GM19193 (cell line): ENCODE measurements around the gene CACNA1D.

ENCODE experiments used
- POLR2A ChIP-seq: IDR thresholded peaks from 4 replicates; pipeline ENCODE4 v1.6.1; 2011; ENCODE audit not compliant: insufficient read depth, insufficient read length; ENCODE audit errors: extremely low read depth

CACNA1D gene

DNA sequence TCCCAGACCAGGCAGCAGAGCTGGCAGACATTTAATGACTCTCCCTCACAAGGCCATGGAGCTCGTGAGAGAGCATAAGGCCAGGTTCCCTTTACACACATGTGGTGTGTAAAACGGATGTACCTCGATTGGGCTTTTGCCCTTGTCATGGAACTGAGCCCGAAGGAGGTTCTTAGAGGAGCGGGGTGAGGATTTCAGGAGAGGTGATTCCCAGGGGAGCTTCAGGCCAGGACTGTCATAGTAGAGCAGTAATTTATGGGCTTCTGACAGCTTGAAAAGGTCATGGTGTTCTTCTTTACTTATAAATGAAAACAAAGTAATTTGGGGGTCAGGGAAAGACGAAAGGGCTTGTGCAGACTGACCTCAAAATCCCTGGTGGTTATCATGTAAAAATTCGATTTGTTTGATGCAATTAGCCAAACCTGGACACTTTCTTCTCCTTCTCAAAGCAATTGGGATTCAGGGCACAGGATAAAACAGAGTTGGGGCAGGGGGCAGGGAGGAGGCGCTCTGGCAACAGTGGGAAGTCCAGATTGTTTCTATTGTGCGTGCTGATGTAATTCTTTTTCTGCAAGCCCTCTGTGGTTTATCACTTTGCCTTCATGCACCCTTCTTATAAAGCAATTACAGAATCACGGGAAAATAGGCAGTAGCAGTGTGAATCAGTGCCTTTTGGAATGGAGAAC lies 51.0 kb downstream of the CACNA1D start:
- no peak for TF ChIP-seq POLR2A

DNA sequence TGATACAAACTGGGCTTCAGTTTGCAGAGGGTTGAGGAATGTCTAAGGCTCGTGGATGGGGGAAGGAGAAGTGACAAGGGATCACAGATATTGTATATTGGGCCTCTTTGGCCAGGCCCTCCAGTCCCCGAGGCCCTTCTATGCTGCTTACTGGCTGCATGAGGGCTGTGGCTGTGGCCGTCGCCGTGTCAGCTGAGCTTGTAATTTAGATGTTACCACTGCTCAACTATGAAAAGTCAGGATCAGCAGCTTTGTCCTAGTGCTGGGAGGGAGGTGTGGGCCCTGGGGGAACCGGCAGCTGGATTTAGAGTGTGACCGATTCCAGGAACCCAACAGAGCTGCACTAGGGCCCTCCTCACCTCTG lies 51.6 kb downstream of the CACNA1D start:
- TF ChIP-seq POLR2A = no peak

DNA sequence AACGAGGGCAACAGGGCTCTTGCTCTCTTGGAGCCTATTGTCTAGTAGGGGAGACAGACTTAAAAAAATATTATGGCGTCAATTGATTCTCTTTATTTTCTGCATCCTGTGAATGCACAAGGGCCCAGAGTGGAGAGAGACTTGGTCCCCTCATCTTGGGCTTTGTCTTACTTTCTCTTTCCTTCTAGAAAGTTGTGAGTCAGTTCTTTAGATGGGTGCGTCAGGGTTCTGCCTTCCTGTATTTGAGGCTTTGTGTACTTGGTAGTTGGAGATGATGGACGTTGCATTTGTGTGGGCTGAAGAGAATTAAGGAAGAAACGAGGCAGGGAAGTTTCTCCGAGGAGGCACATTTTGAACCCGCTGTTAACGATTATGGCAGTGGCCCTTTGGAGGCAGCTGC lies 52.9 kb downstream of the CACNA1D start:
- no peak for TF ChIP-seq POLR2A

DNA sequence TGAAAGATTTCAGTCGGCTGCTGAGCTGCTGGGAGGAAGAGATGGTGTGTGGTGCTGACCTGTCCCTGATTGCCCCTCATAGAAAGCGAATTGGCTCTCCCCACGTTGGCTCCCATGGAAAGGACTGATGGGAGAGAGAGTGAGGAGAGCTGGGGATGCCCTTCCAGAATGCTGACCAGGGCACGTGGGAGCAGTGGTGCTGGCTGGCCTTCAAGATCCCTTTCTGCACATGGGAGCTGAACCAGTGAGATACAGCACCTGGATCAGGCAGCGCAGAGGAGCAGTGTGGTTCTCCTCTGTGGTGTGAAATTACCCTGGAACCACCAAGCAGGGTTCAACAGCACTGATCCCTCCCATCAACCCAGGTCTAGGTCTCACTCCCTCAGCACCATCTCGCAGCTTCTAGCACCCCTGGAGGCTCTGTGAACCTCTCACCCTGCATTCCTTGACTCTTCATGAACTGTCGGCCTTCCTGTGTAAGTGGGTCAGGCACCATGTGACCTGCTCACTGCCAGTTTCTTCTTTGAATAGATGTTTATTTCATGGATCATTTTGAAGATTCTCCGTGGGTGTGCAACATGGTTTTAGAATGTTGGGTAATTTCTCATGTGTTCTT lies 55.7 kb downstream of the CACNA1D start:
- no peak for TF ChIP-seq POLR2A

DNA sequence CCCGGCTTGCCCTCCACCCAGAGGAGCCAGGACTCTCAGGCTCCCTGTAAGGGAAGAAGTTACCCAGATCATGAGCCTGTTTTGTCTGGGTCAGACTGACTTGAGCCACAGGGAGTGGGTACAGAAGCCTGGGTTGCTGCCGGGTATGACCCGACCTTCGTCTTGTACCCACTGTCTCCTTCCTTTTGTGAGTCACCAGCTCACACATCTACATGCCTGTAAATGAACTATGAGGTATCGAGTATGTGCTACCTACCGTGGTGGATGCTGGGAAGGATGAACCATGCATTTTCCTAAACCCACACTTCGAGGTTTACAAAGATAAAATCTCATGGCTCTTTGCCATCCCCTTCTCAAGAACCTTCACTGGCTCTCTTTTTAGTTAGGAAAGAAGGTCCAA lies 56.9 kb downstream of the CACNA1D start:
- TF ChIP-seq POLR2A = no peak

DNA sequence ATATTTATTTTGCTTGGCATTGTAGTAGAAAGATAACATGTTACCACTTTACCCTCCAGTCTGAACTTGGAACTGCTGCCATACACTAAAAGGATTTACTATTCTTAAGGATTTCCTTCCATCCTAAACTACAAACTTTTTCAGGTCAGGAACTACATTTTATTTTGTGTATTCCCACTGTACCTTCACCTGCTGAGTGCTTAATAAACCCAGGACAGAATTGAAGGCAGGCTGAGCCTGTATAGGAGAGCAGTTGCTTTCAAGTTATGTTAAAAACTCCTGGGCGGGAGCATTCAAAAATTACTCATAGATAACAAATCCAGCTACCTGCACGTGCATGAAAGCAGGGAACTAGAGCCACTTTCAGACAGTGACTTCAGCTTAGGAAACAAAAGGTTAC lies 58.3 kb downstream of the CACNA1D start:
- no peak for TF ChIP-seq POLR2A

DNA sequence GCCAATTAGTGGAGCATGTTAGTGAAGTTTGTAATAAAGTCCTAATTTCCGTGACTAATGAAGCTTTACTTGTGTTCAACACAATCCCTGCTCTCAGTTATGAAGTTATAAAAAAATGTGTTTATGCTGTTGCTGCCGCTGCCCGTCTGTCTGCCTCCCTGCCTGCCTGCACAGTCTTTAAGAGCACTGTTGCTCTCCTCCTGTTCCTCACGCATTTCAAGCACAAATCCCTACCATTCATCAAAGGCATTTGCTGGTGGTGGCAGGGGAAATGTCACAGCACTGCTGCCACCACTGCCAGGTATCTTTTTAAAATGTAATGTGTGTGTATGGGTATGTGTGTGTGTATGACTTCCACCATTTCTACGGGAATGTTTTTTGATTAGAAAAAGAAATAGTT lies 58.8 kb downstream of the CACNA1D start:
- TF ChIP-seq POLR2A = no peak

DNA sequence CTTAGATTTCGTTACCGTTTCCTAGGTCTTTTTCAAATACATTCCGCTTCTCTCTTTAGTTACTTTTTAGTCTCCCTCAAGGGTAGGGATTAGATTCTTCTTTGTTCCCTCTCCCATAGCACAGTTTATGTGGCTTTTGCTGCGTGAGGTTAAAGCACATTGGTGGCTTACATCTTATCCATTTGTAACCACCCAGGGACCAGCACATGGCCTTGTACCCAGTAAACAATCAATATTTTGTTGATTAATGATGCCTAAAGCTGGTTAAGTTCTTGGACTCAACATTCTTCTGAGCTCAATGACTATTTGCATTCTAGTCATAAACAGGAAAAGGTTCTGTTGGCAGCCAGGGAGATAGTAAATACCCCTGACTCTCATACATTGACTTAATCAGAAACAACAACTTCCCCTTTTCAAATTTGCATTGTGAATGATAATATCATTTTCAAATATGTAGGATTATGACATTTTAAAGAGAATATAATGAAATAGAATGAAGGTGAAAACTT lies 60.2 kb downstream of the CACNA1D start:
- no peak for TF ChIP-seq POLR2A

DNA sequence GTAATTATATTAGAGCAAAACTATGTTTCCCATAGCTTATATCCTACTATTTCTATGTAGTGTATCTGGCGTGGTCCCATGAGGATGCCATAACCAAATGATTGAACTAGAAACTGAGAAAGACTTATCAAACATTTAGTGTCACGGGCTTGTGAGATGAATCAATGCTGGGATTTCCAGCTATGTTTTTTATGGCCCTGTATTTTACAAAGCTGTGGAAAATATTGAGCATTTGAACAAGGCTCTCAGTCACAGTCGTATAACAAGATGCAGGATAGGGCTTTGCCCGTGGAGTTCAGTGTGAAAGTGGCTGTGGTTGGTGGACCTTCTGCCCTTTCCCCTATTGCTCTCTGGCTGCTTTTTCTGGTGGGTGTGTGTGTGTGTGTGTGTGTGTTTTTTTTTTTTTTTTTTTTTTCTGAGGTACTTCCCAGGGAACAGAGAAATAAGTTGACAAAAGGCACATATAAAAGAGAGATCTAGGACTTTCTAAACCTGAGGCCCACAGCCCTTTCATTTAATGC lies 60.7 kb downstream of the CACNA1D start:
- TF ChIP-seq POLR2A = no peak

DNA sequence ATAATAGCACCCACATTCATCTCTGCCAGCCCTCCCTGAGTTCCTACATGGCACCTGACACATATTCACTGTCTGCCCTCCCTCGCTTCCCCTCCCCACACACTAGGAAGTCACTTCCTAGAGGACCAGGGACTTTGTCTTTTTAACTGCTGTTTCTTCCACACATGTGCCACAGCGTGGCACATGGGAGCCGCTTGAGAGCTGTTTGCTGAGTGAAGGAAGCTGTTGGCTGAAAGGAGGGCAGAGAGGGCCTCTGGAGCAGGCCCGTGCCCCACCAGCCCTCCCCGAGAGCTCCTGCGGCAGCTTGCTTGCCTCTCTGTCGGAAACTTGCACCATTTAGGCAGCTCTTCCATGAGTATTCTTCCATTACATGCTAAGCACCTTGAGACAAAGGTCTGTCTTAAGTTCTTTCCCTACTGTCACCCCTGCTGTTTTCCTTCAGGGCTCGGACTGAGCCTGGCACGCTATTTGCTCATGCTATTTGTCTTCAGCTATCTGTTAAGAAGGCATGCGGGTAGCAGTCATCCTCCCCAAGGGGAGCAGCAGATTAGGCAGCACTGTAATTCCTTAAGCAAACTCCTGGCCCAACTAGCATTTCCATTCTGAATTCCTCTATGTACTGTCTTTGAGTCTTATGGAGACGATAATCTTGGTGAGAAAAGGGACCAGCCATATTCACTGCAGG lies 72.2 kb downstream of the CACNA1D start:
- TF ChIP-seq POLR2A = no peak

DNA sequence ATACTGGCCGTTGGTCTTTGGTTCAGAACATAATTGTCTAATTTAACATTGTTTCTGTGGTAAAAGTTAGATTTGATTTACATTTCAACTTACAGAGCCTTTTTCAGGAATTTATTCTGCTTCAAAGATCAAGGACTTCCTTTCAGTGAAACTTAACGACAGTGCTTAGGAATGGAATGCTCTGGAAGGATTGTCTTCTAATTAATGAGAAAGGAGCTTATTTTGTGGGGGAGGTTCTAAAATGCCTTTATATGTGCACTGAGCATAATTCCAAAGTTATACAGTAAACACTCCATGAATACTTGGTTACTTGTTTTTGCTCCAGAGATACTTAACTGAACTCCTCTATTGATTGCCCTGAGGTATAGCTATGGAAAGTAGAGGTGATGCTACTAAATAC lies 75.7 kb downstream of the CACNA1D start:
- TF ChIP-seq POLR2A = no peak

DNA sequence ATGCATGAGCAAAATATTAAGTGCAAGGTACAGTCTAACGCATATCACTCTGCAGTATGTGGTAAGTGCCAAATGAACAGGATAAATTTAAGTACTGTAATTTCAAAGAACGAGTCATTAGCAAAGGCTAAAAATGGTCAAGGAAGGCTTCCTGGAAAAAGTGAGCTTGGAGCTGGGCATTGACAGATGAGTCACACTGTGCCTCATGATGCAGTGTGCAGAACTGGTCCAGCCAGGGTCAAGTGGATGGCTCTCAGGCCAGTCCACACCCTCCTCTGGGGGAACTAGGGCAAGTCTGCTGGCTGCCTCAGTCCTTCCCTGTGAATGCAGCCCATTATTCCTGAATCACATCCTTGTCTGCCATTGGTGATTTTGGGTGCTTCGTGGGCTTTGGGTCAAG lies 76.3 kb downstream of the CACNA1D start:
- no peak for TF ChIP-seq POLR2A

DNA sequence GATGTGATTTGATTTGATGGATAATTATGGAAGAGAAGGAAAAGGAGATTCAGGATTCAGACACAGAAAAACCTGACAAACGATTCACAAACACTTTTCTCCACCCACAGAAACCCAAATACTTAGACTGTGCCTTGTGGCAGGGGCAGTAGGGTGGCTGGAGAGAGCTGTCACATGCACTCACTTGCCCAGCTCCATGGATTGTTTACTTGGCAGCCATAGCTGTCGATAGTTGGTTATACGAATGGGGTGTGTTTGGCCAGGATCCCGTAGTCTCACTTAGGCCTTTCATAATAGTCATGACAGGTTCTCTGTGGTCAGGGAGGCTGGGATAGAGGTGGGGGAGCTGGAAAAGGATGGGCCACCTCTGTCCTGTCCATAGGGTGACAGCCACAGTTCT lies 76.9 kb downstream of the CACNA1D start:
- TF ChIP-seq POLR2A = no peak

DNA sequence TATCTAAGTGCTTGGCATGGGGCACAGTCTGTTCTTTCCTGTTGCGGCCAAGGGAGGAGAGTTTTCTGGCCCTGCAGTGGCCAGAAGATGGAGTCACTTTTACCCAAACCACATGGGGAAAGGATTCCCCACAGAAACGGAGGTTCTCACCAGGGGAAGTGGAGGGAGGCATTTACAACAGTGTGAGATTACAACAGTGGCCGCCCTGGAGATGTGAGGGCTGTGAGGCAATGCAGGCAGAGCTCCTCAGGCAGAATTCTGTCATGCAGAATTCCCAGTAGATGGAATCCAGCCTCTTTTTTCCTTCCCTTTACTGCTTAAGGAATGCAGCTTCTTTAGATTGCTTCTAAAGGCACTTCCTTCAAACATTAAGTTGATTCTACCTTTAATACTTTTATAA lies 83.1 kb downstream of the CACNA1D start:
- TF ChIP-seq POLR2A = no peak

DNA sequence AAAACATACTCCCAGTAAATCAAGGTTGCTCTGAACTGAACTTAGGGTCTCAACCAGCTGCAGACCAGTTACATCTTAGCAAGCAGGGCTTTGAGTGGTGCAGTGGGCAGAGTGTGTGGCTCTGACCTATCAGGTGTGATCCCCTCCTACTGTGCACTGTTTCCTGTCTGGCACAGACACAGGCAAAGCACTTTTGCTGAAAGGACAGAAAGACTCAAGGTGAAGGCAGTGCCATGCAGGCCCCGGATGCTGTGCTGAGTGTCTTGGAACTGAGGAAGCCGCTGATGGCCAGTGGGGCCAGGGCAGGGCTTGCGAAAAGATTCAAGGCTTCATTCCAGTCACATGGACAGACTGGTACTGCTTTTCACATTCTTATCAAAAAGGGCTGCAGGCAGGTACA lies 85.2 kb downstream of the CACNA1D start:
- TF ChIP-seq POLR2A = no peak

DNA sequence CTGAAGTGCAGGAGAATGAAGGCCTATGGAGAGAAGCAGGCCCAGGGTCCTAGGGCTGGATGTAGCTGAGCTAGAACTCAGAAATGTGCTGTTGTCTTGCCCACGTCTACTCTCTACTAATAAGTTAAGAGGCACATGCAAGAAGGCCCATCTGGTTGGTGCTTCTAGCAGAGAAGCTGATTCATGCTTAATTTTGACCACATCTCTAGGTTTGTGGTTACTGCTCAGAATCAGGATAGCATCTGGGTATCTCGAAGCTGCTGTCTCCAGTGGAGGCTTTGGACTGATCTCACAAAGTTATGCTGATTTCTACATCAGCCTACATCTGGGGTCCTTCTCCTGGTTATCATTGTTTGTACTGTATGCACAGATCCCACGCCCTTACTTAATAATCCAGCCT lies 87.3 kb downstream of the CACNA1D start:
- no peak for TF ChIP-seq POLR2A
